Activated CD4-positive, alpha-beta T cell treated with anti-CD3 and anti-CD28 coated beads, Interleukin-2, amount 50 U/mL, for 48 hours (primary cell): ENCODE results near the gene STARD13.
"Not testable (repeated sequence)": the region's sequence is repeated elsewhere in the genome, so short reads cannot be mapped to it uniquely, and the experiment has no call there.

Experiments used
- DNase-seq, 2 experiments: peaks; one replicate each; pipeline ENCODE4 v3.0.0-alpha.2; 2020

The STARD13 gene

DNA sequence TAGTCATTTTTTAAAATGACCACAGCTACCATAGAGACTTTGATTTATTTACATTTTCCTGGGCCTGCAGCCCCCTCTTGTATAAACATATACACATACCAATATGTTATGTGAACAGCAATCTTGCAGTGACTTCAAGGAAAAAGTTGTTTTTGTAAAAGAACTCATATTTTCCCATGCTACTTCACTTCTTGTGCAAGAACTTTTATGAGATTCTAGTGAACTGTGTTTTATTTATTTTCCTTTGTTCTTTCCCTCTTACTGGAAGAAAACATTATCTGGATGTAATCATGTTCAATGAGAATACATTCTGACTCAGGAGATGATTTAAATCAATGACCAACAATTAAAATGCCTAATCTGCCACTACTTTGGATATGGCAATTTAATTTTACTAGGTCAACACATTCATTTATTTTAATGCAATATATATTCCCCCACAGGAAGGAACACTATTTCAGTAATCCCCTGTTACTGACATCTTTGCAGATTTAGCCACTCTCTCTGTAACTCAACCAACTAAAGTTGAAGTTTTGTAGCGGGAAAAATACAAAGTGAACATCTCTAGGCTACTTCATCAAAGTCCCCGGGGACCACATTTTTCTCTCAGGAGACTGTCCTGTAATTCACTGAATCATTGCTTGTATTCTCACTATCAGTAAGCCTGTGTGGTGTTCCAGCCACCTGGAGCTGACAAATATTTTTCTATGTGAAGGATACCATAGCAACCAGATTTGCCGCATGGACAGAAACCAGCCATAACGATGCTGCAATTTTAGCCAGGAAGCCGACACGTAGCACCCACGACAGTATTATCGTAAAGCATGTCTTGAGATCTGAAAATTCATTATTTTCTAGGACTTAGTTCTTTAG is 90.5 kb downstream of the STARD13 start:
- no peak for DNase-seq

GRCh38 chr13:33193428-33193974 is 92.1 kb downstream of the STARD13 start:
- DNase-seq = no peak

- no peak for DNase-seq
These were observed 93.9 kb downstream of the STARD13 start for GRCh38 chr13:33191425-33192210.

- no peak for DNase-seq
These were observed 96.1 kb downstream of the STARD13 start for GRCh38 chr13:33189470-33189869.

- no peak for DNase-seq
These were observed 97.3 kb downstream of the STARD13 start for GRCh38 chr13:33188093-33188882.

DNA sequence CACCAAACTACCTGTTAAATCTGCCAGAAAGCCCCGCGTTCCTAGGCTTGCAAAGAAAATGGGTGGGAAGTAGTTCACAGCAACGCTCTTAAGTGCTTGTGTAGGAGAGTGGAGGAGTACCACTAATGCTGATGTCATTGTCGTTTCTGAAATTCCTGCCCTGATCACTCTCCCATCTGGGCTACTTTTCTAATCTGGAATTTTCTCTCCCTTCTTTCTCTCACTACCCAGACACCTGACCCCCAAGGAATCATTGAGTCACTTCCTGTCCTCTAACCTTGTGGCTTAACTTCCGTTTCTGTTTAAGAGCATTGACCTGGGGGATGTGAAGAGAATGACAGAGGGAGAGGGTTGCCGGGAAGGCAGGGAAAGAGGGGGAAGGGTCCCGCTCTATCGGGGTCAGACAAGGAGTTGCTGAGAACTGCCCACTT is 98.7 kb downstream of the STARD13 start:
- no peak for DNase-seq

GRCh38 chr13:33185853-33186252 is 99.7 kb downstream of the STARD13 start:
- DNase-seq = no peak

- no peak for DNase-seq
These were observed 101.0 kb downstream of the STARD13 start for GRCh38 chr13:33184530-33184929.

DNA sequence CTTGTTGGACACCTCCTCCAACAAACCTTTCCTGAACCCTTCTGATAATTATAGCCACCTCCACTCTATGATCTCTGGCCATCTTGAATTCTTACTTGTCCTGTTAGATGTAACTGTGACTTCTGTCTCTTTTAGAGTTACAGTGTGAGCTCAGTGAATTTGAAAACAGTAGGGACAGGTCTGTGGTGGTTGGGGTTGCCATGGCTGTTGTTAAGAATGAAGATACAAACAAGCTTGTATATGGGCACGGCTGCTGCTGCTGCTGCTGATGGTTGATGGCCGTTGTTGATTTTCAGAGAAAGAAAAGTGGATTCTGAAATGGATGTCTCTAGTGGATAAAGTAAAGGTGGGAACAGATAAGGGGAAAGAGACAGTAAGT is 101.5 kb downstream of the STARD13 start:
- DNase-seq = no peak

DNA sequence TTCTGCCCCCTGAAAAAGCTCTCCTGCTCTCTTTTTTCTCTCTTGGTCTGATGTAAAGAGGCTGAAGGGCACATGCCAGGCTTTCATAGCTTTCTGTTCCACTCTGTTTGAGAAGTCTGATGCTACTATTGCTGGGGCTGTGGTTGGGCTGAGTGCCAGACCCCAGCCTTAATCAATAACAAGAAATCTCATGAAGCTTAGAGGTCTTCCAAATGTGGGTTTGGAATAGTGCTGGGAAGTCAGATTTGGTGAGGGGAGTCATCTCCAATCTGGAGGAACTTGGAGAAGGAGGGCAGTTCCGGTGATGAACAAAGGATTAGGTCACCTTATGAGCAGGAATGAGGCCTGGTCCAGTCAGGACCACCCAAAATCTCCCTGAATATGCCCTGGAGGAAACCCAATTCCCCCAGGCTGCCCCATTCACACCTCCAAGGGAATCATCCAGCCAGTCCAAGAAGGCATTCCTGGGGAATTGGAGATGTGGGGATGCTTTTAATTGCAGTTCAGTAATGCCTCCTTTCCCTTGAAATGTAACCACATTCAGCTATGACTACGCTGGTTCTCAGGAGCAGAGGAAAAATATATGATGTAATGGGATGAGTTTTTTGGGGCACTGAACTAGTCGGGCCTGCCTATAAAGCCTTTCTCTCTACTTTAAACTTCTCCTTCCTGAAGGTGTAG is 102.0 kb downstream of the STARD13 start:
- no peak for DNase-seq

DNA sequence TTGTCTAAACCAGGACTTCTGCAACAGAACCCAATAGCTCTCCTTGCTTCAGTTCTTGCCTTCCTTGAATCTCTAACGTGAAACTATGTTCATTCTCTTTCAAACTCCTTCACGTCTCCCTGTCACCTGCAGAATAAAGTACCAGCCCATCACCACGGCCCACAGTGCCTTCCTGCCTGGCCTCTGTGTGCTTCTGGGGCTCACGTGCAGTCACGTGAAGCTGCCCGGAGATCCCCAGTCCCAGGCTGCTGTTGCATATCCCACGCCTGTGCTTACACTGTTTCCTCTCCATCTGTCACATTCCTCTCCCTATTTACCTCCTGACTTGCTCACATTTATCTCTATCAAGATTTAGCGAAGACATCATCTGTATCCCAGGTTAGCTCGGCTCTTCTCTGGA is 102.8 kb downstream of the STARD13 start:
- DNase-seq = no peak

DNA sequence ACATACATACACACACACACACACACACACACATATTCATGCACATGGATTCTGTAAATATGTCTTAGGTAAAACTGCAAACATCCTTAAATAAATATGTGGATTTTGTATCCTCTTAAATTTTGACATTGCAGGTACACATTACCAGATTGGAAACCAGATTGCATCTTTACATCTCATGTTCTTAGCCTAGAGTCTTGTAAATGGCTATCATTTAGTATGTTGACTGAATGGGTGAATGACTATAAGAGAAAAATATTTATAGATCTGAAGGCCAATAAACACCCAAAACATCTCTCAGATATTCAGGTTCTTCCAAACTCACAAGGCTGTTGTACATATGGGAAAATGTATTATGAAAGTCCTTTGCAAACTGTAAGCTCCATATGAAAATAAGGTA is 104.3 kb downstream of the STARD13 start:
- DNase-seq = no peak

DNA sequence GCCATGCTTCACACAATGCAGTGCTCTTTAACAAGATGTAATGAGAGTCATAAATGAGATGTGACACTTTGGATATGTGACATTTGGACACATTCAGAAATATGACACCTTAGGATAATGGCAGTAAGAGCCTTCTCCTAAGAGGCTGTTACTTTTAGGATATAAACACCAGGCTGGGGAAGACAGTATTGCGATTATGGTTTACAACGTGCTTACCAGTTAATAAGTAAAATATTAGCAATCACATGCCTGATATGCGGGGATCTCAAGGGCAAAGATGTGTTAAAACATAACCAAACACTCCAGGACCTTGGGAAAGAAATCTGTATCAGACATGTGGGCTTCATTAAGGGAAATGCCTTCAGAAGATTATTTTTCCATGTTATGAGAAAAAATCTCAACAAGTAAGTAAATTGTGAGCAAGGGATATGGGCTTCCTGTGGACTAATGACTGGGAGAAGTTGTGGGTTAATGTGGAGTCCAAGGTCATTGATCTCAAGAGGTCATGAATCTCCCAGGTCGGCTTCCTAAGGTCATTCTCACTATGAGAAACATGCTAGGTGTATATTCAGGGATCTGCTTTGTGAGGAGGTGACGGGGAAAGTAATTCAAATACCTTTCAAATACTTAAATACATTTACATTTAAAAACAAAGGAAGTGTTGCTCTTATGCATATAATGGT is 105.3 kb downstream of the STARD13 start:
- no peak for DNase-seq

DNA sequence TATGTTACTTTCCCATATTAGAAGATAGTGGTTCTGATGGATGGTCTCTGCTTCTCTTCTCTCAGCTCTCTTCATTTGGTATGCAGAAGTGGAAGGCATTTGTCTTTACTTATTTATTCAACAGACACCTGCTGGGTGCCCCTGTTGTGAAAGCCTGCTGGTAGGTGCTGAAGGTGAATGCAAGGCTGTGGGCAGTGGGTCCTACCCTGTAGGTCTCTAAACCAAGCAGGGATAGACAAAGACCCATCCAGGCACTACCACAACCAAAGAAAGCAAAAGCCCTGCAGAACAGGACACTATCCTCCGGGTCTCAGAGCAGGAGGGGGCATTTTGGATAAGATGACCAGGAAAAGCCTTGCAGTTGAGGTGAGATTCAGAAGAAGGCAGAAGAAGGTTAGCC is 106.1 kb downstream of the STARD13 start:
- DNase-seq = no peak

DNA sequence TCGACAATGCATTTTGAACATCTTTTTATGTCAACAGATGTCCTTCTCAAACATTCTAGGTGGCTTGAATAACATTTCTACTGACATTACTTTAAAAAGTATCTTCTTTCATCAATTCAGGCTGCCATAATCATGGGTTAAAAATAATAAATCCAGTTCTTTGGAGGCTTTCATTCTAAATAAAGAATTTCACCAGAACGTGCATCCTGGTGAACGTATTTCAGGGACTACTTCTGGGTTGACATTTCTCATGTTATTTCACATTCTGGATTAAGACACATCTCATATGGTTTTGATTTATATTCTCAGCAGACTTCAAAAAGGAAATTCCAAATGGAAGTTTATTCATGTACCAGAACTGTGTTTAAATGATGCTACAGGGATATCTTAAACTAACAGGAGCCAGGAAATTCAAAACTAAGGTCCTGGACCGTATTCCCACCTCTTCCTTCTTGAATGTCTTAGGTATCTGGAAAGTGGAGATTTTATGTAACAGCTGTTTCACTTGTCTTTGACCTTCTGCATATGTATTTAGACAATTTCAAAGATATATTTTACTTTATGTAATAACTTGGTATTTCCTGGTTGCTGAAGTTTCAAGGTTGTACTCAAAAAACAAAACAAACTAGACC is 107.2 kb downstream of the STARD13 start:
- no peak for DNase-seq

GRCh38 chr13:33177340-33178208 is 108.0 kb downstream of the STARD13 start:
- DNase-seq = not testable (repeated sequence)

- no peak for DNase-seq
These were observed 109.0 kb downstream of the STARD13 start for GRCh38 chr13:33176526-33176925.

GRCh38 chr13:33175991-33176390 is 109.6 kb downstream of the STARD13 start:
- DNase-seq = no peak

DNA sequence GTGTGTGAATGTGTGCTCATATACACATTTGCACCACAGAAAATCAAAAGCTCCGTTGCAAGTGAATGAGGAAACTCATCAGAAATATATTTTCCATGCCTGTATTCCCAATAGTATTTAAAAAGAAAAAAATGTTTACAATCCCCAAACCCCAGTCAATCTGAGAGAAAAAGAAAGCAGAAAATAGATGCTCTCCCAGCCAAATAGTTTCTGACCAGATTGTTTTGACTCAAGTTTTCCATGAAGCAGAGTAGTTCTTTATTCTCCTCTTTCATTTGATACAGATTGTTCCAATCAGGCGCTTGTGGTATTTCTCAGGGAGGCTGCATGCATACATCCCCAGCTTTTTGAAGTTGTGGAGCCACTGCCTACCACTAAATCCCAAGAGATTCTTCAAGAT is 110.6 kb downstream of the STARD13 start:
- DNase-seq = no peak

DNA sequence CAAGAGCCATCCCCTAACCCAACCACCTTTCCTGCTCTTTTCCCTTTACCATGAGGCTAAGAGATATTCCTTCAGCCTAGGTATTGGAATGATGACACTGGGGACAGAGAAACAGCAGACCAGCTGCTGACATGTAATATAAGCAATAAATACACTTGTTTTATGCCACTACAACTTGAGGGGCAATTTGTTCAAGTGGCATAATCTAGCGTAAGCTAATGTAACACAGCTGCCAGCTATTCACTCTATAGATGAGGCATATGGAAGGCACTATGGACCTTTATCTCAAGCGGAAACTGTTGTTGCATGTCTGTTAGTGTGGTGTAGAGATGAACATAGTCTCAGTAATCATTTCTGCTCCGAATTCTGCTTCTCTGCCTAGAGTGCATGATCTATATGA is 111.1 kb downstream of the STARD13 start:
- DNase-seq = no peak
